Caki2 (cell line): Measurements from ENCODE around the gene TNRC6C. TPM values are rescaled to one million over a fixed set of nuclear protein-coding genes. Genes with fewer than 3 reads are reported as not detected.
A peak's percentile ranks its signal among the peaks of the same experiment; 100 is the strongest.

Source experiments
- DNase-seq: peaks from one replicate; pipeline ENCODE4 v3.0.0-alpha.2; 2015; ENCODE audit warnings: low read depth
- in situ Hi-C: cut with HindIII; loops from 2 replicates; pipeline ENCODE4 v1.10.0; 2016; ENCODE audit warnings: low sequenced_read_pairs, low pct_unique_long_range_greater_than_20kb, mixed read lengths
- total RNA-seq: library from RNA; depleted of rRNA; stranded (reverse); fragments of >200 nt; shearing (Covaris generic); gene quantifications from 2 replicates; pipeline ENCODE4 v1.2.3, GENCODE V29; 2014; ENCODE audit warnings: low replicate concordance; rRNA removed

TNRC6C gene
- total RNA-seq, 1 experiment from 2014 or later, result 0.91 TPM

DNA sequence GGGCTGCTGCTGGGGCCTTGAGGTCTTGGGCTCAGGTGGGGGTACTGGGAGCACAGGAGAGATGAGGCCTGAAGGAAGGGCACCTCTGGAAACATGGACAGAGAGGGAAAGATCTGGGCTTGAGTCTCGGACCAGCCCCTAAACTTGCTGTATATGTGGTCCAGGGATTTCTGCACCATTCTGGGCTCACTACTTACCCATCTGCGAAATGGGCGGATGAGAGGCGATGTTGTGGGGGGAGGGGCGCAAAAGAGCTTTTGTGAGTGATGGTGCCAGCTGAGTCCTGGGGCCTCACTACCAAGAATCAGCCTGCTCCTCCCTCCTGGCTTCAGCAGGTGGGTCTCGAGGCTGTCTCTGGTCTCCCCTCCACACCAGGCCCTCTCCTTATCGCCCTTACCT, 188.0 kb downstream of the TNRC6C start:
- no peak for DNase-seq
- in situ Hi-C loops, result no loop called here

DNA sequence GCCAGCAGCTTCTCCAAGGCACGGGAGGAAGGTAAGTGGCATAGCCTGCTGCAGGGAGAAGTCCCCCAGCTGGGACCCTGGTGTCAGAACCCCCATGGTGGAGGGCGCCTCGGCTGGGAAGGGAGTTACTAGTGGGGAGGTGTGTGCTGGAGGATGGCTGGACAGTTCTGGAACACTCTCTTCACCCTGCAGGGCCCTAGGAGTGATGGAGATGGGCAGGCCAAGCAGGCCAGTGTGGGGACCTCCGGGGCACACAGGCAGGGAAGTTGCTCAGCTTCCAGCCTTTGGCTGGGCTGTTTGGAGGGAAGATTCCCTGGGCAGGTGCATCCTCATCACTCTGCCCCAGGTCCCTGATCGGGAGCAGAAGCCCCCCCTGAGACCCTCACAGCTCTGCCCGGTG, 188.4 kb downstream of the TNRC6C start:
- in situ Hi-C loops, result no loop called here
- DNase-seq, result no peak

DNA sequence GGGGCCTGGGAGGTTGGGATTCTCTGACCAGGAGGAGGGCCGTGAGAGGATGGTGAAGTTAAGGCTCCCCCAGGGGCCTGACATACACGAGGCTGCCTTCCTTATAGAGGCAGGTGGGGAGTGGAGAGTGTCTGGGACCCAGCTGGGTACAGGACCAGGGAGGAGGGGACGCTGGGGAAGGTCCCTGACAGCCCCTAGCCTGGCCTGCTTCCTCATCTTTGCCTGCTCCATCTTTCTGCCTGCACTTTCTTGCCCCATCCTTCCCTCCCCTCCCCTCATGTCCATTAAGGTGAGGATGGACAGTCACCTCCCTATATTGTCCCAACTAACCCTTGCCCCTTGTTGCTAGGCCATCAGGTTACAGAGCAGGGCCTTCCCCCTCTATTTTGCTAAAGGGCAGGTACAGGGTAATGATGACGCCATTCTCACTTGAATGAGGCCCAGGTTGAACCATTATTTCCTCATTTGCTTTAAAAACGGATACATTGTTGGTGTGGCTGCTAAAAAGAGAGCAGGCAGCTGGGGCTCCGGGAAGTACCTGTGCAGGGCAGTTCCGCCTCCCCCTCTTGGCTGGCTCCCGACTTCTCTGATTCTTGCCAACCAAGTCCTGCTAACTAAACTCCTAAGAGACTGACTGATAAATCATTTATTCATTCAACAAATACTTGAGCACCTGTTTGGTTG, 189.0 kb downstream of the TNRC6C start:
- in situ Hi-C loops, result no loop called here

DNA sequence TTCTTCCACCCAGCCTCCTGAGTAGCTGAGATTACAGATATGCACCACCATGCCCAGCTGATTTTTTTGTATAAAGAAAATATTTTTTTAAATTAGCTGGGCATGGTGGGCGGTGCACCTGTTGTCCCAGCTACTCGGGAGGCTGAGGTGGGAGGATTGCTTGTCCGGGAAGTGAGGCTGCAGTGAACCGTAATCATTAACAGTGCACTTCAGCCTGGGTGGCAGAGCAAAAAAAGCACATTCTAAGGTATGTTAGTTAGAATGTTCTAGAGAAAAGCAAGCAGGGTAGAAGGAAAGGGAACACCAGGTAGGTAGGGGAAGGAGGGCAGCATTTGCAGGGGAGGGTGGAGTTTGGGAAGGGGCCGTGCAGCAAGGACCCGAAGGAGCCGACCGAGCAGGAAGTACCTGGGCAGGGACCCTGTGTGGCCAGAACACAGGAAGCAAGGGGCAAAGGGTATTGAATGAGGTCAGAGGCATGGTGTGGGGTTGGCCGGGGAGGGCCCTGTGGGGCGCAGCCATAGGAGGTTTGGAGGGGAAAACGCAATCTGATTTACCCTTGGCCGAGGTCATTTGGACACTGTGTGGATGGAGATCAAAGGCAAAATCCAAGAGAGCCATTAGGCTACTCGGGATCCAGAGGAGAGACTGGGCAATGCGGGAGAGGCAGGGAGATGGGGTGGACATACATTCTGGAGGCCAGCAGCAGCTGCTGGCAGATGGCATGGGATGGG, 189.9 kb downstream of the TNRC6C start:
- in situ Hi-C loops, result no loop called here
- DNase-seq, result no peak

More for the DNA sequence above, 189.0 kb downstream of the TNRC6C start:
- no peak for DNase-seq

DNA sequence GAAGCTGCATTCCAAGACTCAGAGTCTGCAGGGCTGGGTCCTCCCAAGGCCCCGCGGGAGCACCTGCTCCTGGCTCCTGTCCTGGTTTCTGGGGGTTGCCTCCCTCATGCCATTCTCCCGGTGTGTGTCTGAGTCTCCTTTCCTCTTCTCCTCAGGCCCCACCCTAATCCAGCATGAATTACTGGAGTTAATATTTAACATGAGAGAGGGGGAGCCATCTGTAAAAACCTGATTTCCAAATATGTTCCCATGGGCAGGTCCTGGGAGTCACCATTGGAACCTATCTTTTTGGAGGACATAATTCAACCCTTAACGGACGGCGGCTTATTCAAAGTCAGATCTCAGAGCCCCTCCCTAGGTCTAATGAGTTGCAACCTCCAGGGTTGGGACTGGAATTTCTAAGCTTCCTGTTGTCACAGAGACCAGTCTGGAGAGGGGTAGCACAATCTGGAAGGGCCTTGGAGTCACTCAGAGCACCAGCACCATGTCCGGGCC, 193.1 kb downstream of the TNRC6C start:
- peak; percentile 75 for DNase-seq
- in situ Hi-C loops, result no loop called here

DNA sequence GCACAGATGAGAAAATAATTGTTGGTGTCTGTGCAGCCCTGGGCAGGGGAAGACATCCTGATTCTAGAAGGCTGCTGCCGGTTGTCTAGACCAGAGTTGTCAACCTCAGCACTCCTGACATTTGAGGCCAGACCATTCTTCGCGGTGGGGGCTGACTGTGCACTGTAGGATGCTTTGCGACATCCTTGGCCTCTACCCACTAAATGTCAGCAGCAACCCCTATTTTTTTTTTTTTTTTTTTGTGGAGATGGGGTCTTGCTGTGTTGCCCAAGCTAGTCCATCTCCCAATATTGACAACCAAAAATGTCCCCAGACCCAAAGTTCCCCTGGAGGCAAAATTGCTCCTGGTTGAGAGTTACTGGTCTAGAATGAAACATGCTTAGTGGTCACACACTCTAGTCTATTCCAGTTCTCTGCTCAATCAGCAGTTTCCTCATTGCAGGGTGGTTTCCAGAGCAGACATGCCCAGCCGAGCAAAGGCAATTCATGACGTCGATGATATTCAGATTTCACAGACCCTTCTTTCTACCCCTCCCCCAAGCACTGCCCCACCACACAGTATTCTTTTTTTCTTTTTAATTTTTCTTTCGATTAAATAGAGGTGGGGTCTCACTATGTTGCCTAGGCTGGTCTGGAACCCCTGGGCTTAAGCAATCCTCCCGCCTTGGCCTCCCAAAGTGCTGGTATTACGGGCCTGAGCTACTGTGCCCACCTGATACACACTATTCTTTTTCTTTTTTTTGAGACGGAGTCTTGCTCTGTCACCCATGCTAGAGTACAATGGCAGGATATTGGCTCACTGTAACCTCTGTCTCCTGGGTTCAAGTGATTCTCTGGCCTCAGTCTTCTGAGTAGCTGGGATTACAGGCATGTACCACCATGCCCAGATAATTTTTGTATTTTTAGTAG, 196.7 kb downstream of the TNRC6C start:
- in situ Hi-C loops, result no loop called here
- DNase-seq, result no peak

Other genes with a start within 250 kb of the TNRC6C start
- gene TMC6, start 170.1 kb downstream of the TNRC6C start, total RNA-seq, result 21.2 and 31.4 TPM in 2 replicates
- gene TMC8, start 172.1 kb downstream of the TNRC6C start, total RNA-seq, result 0.14 and 0.17 TPM in 2 replicates
- not detected in 2 replicates for gene C17orf99, start 187.7 kb downstream of the TNRC6C start, total RNA-seq
- gene SYNGR2, start 209.9 kb downstream of the TNRC6C start, total RNA-seq, result 213 and 286 TPM in 2 replicates
- gene TK1, start 228.3 kb downstream of the TNRC6C start, total RNA-seq, result 160 and 213 TPM in 2 replicates
- gene AFMID, start 228.7 kb downstream of the TNRC6C start, total RNA-seq, result 37.2 and 41.1 TPM in 2 replicates